Caki2 (cell line): Measurements from ENCODE around the gene CDH13. TPM values are rescaled to one million over a fixed set of nuclear protein-coding genes. Genes with fewer than 3 reads are reported as not detected.

Experiments used
- DNase-seq: peaks from one replicate; pipeline ENCODE4 v3.0.0-alpha.2; 2015; ENCODE audit warnings: low read depth
- in situ Hi-C: cut with HindIII; loops from 2 replicates; pipeline ENCODE4 v1.10.0; 2016; ENCODE audit warnings: low sequenced_read_pairs, low pct_unique_long_range_greater_than_20kb, mixed read lengths
- total RNA-seq: library from RNA; depleted of rRNA; stranded (reverse); fragments of >200 nt; shearing (Covaris generic); gene quantifications from 2 replicates; pipeline ENCODE4 v1.2.3, GENCODE V29; 2014; ENCODE audit warnings: low replicate concordance

CDH13 gene
- total RNA-seq, 1 experiment from 2014 or later, result not detected

- DNase-seq, result no peak
Observed at GRCh38 chr16:83652943-83653342, 1026.2 kb downstream of the CDH13 start.

GRCh38 chr16:83653785-83654184, 1027.0 kb downstream of the CDH13 start:
- in situ Hi-C loops, result no loop called here
- no peak for DNase-seq

More at GRCh38 chr16:83652943-83653342, 1026.2 kb downstream of the CDH13 start:
- in situ Hi-C loops, result no loop called here

GRCh38 chr16:83660282-83660681, 1033.5 kb downstream of the CDH13 start:
- in situ Hi-C loops, result no loop called here
- no peak for DNase-seq

GRCh38 chr16:83661656-83662055, 1034.9 kb downstream of the CDH13 start:
- DNase-seq, result no peak
- in situ Hi-C loops, result no loop called here

GRCh38 chr16:83666449-83666848, 1039.7 kb downstream of the CDH13 start:
- in situ Hi-C loops, result no loop called here
- DNase-seq, result no peak

- no peak for DNase-seq
- in situ Hi-C loops, result no loop called here
Observed at GRCh38 chr16:83669456-83669855, 1042.7 kb downstream of the CDH13 start.

- in situ Hi-C loops, result no loop called here
Observed at GRCh38 chr16:83674931-83675535, 1048.3 kb downstream of the CDH13 start.

GRCh38 chr16:83676086-83676485, 1049.3 kb downstream of the CDH13 start:
- in situ Hi-C loops, result no loop called here
- DNase-seq, result no peak

More at GRCh38 chr16:83674931-83675535, 1048.3 kb downstream of the CDH13 start:
- DNase-seq, result no peak

GRCh38 chr16:83680980-83681379, 1054.2 kb downstream of the CDH13 start:
- no peak for DNase-seq
- in situ Hi-C loops, result no loop called here

GRCh38 chr16:83681381-83681956, 1054.7 kb downstream of the CDH13 start:
- no peak for DNase-seq
- in situ Hi-C loops, result no loop called here

GRCh38 chr16:83682116-83682867, 1055.5 kb downstream of the CDH13 start:
- no peak for DNase-seq
- in situ Hi-C loops, result no loop called here

- no peak for DNase-seq
- in situ Hi-C loops, result no loop called here
Observed at GRCh38 chr16:83682868-83683235, 1056.1 kb downstream of the CDH13 start.

GRCh38 chr16:83685615-83686165, 1058.9 kb downstream of the CDH13 start:
- in situ Hi-C loops, result no loop called here

GRCh38 chr16:83686726-83687125, 1060.0 kb downstream of the CDH13 start:
- DNase-seq, result no peak
- in situ Hi-C loops, result no loop called here

More at GRCh38 chr16:83685615-83686165, 1058.9 kb downstream of the CDH13 start:
- DNase-seq, result no peak

GRCh38 chr16:83689385-83689831, 1062.6 kb downstream of the CDH13 start:
- in situ Hi-C loops, result no loop called here
- DNase-seq, result peak; percentile 76

- no peak for DNase-seq
- in situ Hi-C loops, result no loop called here
Observed at GRCh38 chr16:83692224-83692623, 1065.5 kb downstream of the CDH13 start.

- DNase-seq, result no peak
- in situ Hi-C loops, result no loop called here
Observed at GRCh38 chr16:83698964-83699363, 1072.2 kb downstream of the CDH13 start.

GRCh38 chr16:83699817-83700216, 1073.0 kb downstream of the CDH13 start:
- DNase-seq, result no peak
- in situ Hi-C loops, result no loop called here

GRCh38 chr16:83700918-83701317, 1074.1 kb downstream of the CDH13 start:
- DNase-seq, result no peak
- in situ Hi-C loops, result no loop called here
